ELF-1 (cell line): ENCODE measurements around the gene MAN2B2.
A peak's percentile ranks its signal among the peaks of the same experiment; 100 is the strongest.
"Not testable (repeated sequence)": the region's sequence is repeated elsewhere in the genome, so short reads cannot be mapped to it uniquely, and the experiment has no call there.

Source experiments
- DNase-seq: peaks from one replicate; pipeline ENCODE4 v3.0.0-alpha.2; 2016; ENCODE audit warnings: low read depth, low spot score

Gene MAN2B2

GRCh38 chr4:6613676-6614651 is 39.0 kb downstream of the MAN2B2 start:
- no peak for DNase-seq

GRCh38 chr4:6614701-6615230 is 39.8 kb downstream of the MAN2B2 start:
- DNase-seq: no peak

- DNase-seq: no peak
Measured at GRCh38 chr4:6616087-6616995, 41.4 kb downstream of the MAN2B2 start.

GRCh38 chr4:6617246-6617645 is 42.3 kb downstream of the MAN2B2 start:
- no peak for DNase-seq

- DNase-seq: no peak
Measured at GRCh38 chr4:6618386-6619115, 43.6 kb downstream of the MAN2B2 start.

GRCh38 chr4:6619116-6619465 is 44.1 kb downstream of the MAN2B2 start:
- no peak for DNase-seq

GRCh38 chr4:6619466-6620255 is 44.7 kb downstream of the MAN2B2 start:
- DNase-seq: no peak

- no peak for DNase-seq
Measured at GRCh38 chr4:6620296-6620695, 45.3 kb downstream of the MAN2B2 start.

GRCh38 chr4:6620891-6621555 is 46.0 kb downstream of the MAN2B2 start:
- no peak for DNase-seq

GRCh38 chr4:6621556-6621927 is 46.6 kb downstream of the MAN2B2 start:
- peak; percentile 36 for DNase-seq

- DNase-seq: no peak
Measured at GRCh38 chr4:6622744-6623143, 47.8 kb downstream of the MAN2B2 start.

GRCh38 chr4:6625256-6625655 is 50.3 kb downstream of the MAN2B2 start:
- DNase-seq: peak; percentile 54

GRCh38 chr4:6626066-6626465 is 51.1 kb downstream of the MAN2B2 start:
- DNase-seq: no peak

- no peak for DNase-seq
Measured at GRCh38 chr4:6627832-6628231, 52.8 kb downstream of the MAN2B2 start.

- not testable (repeated sequence) for DNase-seq
Measured at GRCh38 chr4:6628484-6628883, 53.5 kb downstream of the MAN2B2 start.

GRCh38 chr4:6632125-6632524 is 57.1 kb downstream of the MAN2B2 start:
- no peak for DNase-seq

- peak; percentile 72 for DNase-seq
Measured at GRCh38 chr4:6633091-6633906, 58.3 kb downstream of the MAN2B2 start.

GRCh38 chr4:6634746-6635145 is 59.8 kb downstream of the MAN2B2 start:
- DNase-seq: no peak

- DNase-seq: no peak
Measured at GRCh38 chr4:6639137-6639680, 64.2 kb downstream of the MAN2B2 start.
